Lung (tissue), 16 donors: Measurements from ENCODE around the gene CT55. TPM values are rescaled to one million over a fixed set of nuclear protein-coding genes. Genes with fewer than 3 reads are reported as not detected.
"Not testable (repeated sequence)": the region's sequence is repeated elsewhere in the genome, so short reads cannot be mapped to it uniquely, and the experiment has no call there.

ENCODE experiments used
- ATAC-seq: fragments of 200-7000 bp; cut with Tn5 transposase; one replicate; pipeline ENCODE4 v1.9.1; 2020; ENCODE audit warnings: moderate number of reproducible peaks; ENCODE audit not compliant: insufficient read depth, low FRiP score
- DNase-seq, 3 donors: peaks; one replicate each; pipeline ENCODE4 v3.0.0-alpha.2; 2013 to 2017
- H3K27ac ChIP-seq, 2 donors: one replicate each; pipeline ENCODE4 v1.5.1; 2013; ENCODE audit warnings: mild to moderate bottlenecking in 2 of 2, moderate library complexity in 2 of 2, control low read depth in 1 of 2, inconsistent platforms in 1 of 2, low read depth in 1 of 2, low read length in 1 of 2
- H3K27me3 ChIP-seq, 3 donors: one replicate each; pipeline ENCODE4 v1.5.1; 2013; ENCODE audit warnings: low read length in 2 of 3; ENCODE audit not compliant: control insufficient read depth in 3 of 3, insufficient read depth in 3 of 3
- H3K36me3 ChIP-seq, 4 donors: one replicate each; pipeline ENCODE4 v1.5.1; 2013; ENCODE audit warnings: low read length in 4 of 4, mild to moderate bottlenecking in 1 of 4, moderate library complexity in 1 of 4; ENCODE audit not compliant: control insufficient read depth in 4 of 4, insufficient read depth in 4 of 4
- H3K4me1 ChIP-seq, 5 donors: one replicate each; pipeline ENCODE4 v1.5.1; 2013; ENCODE audit warnings: low read length in 5 of 5, mild to moderate bottlenecking in 2 of 5, moderate library complexity in 1 of 5; ENCODE audit not compliant: control insufficient read depth in 5 of 5, insufficient read depth in 5 of 5
- H3K4me3 ChIP-seq: one replicate; pipeline ENCODE4 v1.5.1; 2013; ENCODE audit warnings: mild to moderate bottlenecking, control low read depth, moderate library complexity
- H3K9ac ChIP-seq, 2 donors: one replicate each; pipeline ENCODE4 v1.5.1; 2013; ENCODE audit warnings: low read length in 2 of 2, control low read depth in 1 of 2; ENCODE audit not compliant: insufficient read depth in 1 of 2
- H3K9me3 ChIP-seq, 4 donors: one replicate each; pipeline ENCODE4 v1.5.1; 2013; ENCODE audit warnings: low read length in 3 of 4, mild to moderate bottlenecking in 1 of 4, moderate library complexity in 1 of 4; ENCODE audit not compliant: control insufficient read depth in 4 of 4, insufficient read depth in 3 of 4
- CTCF ChIP-seq: IDR thresholded peaks from 2 replicates; pipeline ENCODE4 v1.5.1; 2012; ENCODE audit warnings: mild to moderate bottlenecking; ENCODE audit errors: control extremely low read depth, extremely low read depth
- WGBS, 2 donors: extraction: QIAGEN DNeasy Blood & Tissue Kit; methylation state at CpG; one replicate each; pipeline ENCODE4 v1.1.7; 2013; 5-methylcytosine and 5-hydroxymethylcytosine counted together
- long read RNA-seq, 5 donors: transcript quantifications; one replicate each; lab custom pipeline, GENCODE V29; 2026
- polyA plus RNA-seq, 2 donors: library from polyadenylated mRNA; stranded (reverse); fragments of 200-250 nt; gene quantifications; one replicate each; pipeline ENCODE4 v1.2.1, GENCODE V29; 2013
- total RNA-seq, 2 donors: library from RNA; depleted of rRNA in 1 of 2; stranded (reverse); fragments of >200 nt in 1 of 2; gene quantifications; one replicate each; pipeline ENCODE4 v1.2.1, GENCODE V29; 2014 to 2021
- donor health status: control.
- donor health status: control.
- donor health status: Bipolar disorder and iron deficiency.
- donor health status: healthy.
- donor health status: DM: yes; HTN: yes; CAD: no.

Gene CT55
- total RNA-seq: not detected
- polyA plus RNA-seq: not detected
- long read RNA-seq, donor 1: 0 reads
- long read RNA-seq, donor 2: 0 reads
- long read RNA-seq, donor 3: 0 reads
- long read RNA-seq, donor 4: 0 reads
- long read RNA-seq, donor 5: 0 reads

GRCh38 chrX:135170877-135171519, at the start of gene CT55:
TSS of gene CT55 (minus strand) at chrX:135171398. CDS start at chrX:135171171, 227 bp downstream.
- H3K4me3 ChIP-seq: no peak within 1 kb of the TSS
- peaks cover 0 to 3% (median under 1%) of the 10 kb centered on the region in 4 donors for H3K9me3 ChIP-seq
- H3K9ac ChIP-seq: no peak within 1 kb of the TSS
- H3K36me3 ChIP-seq: no peaks in the 10 kb centered on the region
- no peak within 1 kb of the TSS for H3K27ac ChIP-seq
- peaks cover 0 to 6% (median 3%) of the 10 kb centered on the region in 3 donors for H3K27me3 ChIP-seq
- H3K4me1 ChIP-seq: no peaks in the 10 kb centered on the region
- 87 to 97% methylated on average over 13 to 27 of the region's 27 CpGs for WGBS, 2 donors
- TF ChIP-seq CTCF: no peak
- ATAC-seq: no peak
- DNase-seq: no peak

- H3K27me3 ChIP-seq: peaks cover 0 to 11% (median 5%) of the 10 kb centered on the region in 3 donors
- H3K27ac ChIP-seq: no peak overlapping the region
- ATAC-seq: no peak
- no peaks in the 10 kb centered on the region for H3K36me3 ChIP-seq
- no peak for DNase-seq
- no peak for TF ChIP-seq CTCF
- no peaks in the 10 kb centered on the region for H3K9me3 ChIP-seq
- H3K4me1 ChIP-seq: no peaks in the 10 kb centered on the region
- H3K9ac ChIP-seq: no peak overlapping the region
- H3K4me3 ChIP-seq: no peak overlapping the region
- 83 to 97% methylated on average over 5 to 8 of the region's 8 CpGs for WGBS, 2 donors
These were observed 42.1 kb upstream of the CT55 start for GRCh38 chrX:135213200-135213844.

GRCh38 chrX:135206427-135206826, 35.2 kb upstream of the CT55 start:
- not testable (repeated sequence) for H3K9me3 ChIP-seq, H3K4me3 ChIP-seq, H3K27ac ChIP-seq, H3K27me3 ChIP-seq, ATAC-seq, H3K4me1 ChIP-seq, H3K9ac ChIP-seq, DNase-seq, H3K36me3 ChIP-seq
- 39 to 61% methylated on average over 7 to 11 of the region's 11 CpGs for WGBS, 2 donors

- TF ChIP-seq CTCF: no peak
These were observed 29.1 kb upstream of the CT55 start for GRCh38 chrX:135200297-135200696.

More at GRCh38 chrX:135200297-135200696, 29.1 kb upstream of the CT55 start:
- no peak overlapping the region for H3K4me3 ChIP-seq
- no peaks in the 10 kb centered on the region for H3K36me3 ChIP-seq
- H3K9ac ChIP-seq: no peak overlapping the region
- H3K9me3 ChIP-seq: peaks cover 0 to 2% (median 0%) of the 10 kb centered on the region in 4 donors
- H3K4me1 ChIP-seq: no peaks in the 10 kb centered on the region
- ATAC-seq (no peak), DNase-seq (no peak)
- H3K27ac ChIP-seq: no peak overlapping the region
- WGBS, 2 donors: 72 to 82% methylated on average over 4 of the region's 4 CpGs
- peaks cover 0 to 5% (median 5%) of the 10 kb centered on the region in 3 donors for H3K27me3 ChIP-seq
